ENCODE results near the gene EVI5. TPM values are rescaled to one million over a fixed set of nuclear protein-coding genes. Genes with fewer than 3 reads are reported as not detected.

EVI5 gene
- total and polyA plus RNA-seq, 11 donors: 3.5 to 34.6 (median 23.5) TPM

DNA sequence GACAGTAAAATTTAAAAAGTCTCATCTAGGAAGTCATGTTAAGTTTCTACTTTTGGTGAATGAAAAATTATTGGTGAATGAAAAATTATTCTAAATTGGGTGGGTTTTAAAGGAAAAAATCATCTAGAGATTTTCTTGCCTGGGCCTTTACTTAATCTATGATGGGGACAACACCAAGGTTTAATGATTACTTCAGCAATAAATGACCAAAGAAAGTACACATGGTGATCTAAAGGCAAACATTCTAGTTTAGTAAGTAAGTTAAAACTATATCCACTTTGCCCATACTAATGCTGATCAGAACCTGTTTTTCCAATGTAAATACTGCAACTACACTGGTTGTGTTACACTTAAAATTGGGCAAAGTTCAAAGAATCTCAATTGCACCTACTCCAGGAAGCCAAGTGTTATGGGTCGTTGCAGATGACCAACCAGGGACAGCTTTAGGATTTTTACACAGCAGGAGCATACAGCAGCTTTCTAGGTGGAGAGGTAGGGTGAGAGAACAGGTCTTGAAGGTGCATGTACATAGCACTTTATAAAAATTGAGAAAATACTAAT lies 32.3 kb upstream of the EVI5 start:
- ATAC-seq (no peak), DNase-seq (no peak)
- TF ChIP-seq, protein P1, sequence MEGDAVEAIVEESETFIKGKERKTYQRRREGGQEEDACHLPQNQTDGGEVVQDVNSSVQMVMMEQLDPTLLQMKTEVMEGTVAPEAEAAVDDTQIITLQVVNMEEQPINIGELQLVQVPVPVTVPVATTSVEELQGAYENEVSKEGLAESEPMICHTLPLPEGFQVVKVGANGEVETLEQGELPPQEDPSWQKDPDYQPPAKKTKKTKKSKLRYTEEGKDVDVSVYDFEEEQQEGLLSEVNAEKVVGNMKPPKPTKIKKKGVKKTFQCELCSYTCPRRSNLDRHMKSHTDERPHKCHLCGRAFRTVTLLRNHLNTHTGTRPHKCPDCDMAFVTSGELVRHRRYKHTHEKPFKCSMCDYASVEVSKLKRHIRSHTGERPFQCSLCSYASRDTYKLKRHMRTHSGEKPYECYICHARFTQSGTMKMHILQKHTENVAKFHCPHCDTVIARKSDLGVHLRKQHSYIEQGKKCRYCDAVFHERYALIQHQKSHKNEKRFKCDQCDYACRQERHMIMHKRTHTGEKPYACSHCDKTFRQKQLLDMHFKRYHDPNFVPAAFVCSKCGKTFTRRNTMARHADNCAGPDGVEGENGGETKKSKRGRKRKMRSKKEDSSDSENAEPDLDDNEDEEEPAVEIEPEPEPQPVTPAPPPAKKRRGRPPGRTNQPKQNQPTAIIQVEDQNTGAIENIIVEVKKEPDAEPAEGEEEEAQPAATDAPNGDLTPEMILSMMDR (IDR thresholded peaks at IDR 0.05): no peak
- TF ChIP-seq POLR2A (IDR thresholded peaks at IDR 0.05): no peak
- 65 to 74% (median 73%) methylated on average over 1 of the region's 1 CpG for WGBS, 4 donors
- no peaks in the 10 kb centered on the region for H3K36me3 ChIP-seq
- no peaks in the 10 kb centered on the region for H3K4me1 ChIP-seq
- no peaks in the 10 kb centered on the region for H3K27me3 ChIP-seq
- H3K9me3 ChIP-seq: no peaks in the 10 kb centered on the region
- intact Hi-C loops (cut with DNase I): loop anchor here in 6 of 10 donors (1.0 to 10.0 kb wide), 6 partner anchors 62 to 512 kb away; no protein-coding TSS in a partner anchor
- H3K4me3 ChIP-seq: no peak overlapping the region
- no peak overlapping the region for H3K27ac ChIP-seq

DNA sequence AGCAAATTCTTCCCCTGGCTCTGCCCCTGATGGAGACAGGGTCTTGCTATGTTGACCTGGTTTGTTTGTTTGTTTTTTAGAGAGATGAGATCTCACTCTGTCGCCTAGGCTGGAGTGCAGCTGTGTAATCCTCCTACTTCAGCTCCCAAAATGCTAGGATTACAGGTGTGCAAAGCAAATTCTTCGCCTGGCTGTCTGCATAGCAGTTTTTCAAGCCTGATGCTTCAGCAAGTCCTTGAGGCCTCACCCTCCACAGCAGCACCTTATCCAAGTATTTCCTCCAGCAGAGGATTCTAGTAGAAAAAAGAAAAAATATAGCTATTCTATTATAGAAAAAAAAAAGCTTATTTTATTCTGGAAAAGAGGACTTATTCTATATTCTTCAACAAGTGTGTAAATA lies 31.8 kb upstream of the EVI5 start:
- Histone ChIP-seq H3K27ac (no peak overlapping the region), H3K9me3 (no peaks in the 10 kb centered on the region), H3K4me3 (no peak overlapping the region), H3K36me3 (no peaks in the 10 kb centered on the region), H3K4me1 (no peaks in the 10 kb centered on the region), H3K27me3 (no peaks in the 10 kb centered on the region)
- TF ChIP-seq POLR2A (IDR thresholded peaks at IDR 0.05): no peak
- TF ChIP-seq, protein P1 (IDR thresholded peaks at IDR 0.05): no peak
- 77 to 92% (median 82%) methylated on average over 2 of the region's 2 CpGs for WGBS, 4 donors
- intact Hi-C loops (cut with DNase I): loop anchor here in 6 of 10 donors (1.0 to 10.0 kb wide), 6 partner anchors 62 to 512 kb away; no protein-coding TSS in a partner anchor
- no peak for DNase-seq
- no peak for ATAC-seq

DNA sequence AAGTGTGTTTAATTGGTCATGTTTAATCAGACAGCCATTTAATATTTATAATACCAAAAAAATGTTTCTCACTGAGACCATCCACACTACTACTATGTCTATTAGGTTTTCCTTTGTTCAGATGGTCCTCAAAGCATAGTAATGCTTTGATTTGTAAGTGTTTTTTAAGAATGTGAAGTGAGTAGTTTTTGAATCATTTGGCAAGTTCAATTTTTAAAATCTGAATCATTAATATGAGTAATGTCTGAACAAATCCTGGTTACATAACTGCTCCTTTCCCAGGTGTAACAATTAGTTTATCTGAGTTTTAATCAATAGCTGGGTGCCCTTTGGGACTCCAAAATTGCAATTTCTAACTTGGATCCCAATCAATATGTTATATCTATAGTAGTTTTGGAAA lies 23.5 kb upstream of the EVI5 start:
- DNase-seq (no peak), ATAC-seq (no peak)
- Histone ChIP-seq H3K27me3 (no peaks in the 10 kb centered on the region), H3K4me1 (peaks cover 0 to 16% (median 5%) of the 10 kb centered on the region in 12 donors), H3K36me3 (no peaks in the 10 kb centered on the region), H3K4me3 (no peak overlapping the region), H3K9me3 (no peaks in the 10 kb centered on the region), H3K27ac (no peak overlapping the region)
- TF ChIP-seq, protein P1 (IDR thresholded peaks at IDR 0.05): no peak
- TF ChIP-seq POLR2A (IDR thresholded peaks at IDR 0.05): no peak
- intact Hi-C loops (cut with DNase I): loop anchor here in 1 of 10 donors (10.0 kb wide), 1 partner anchor 54 kb away; no protein-coding TSS in a partner anchor

DNA sequence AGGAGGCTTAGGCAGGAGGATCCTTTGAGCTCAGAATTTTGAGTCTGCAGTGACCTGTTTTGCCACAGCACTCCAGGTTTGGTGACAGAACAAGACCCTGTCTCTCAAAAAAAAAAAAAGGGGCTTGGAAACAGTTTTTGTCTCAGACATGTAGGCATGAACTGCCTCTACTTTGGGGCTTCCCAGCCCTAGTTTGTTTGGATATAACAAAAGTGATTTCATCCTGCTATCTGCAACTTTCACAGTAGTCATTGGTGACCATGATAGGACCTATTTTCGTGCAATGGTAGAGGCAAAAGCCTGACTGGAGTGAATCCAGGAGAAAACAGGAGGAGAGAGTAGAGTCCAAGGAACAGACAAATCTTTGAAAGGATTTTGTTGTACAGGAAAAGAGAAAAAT lies 20.3 kb upstream of the EVI5 start:
- H3K4me3 ChIP-seq: no peak overlapping the region
- H3K9me3 ChIP-seq: no peaks in the 10 kb centered on the region
- peaks cover 0 to 17% (median 5%) of the 10 kb centered on the region in 12 donors for H3K4me1 ChIP-seq
- intact Hi-C loops (cut with DNase I): loop anchor here in 2 of 10 donors (2.0 to 10.0 kb wide), 2 partner anchors 20 to 50 kb away; partner anchors contain the start of gene EVI5 (in 1 of the 2)
- WGBS, 4 donors: 75 to 91% (median 80%) methylated on average over 1 of the region's 1 CpG
- no peak for ATAC-seq
- TF ChIP-seq, protein P1 (IDR thresholded peaks at IDR 0.05): no peak
- TF ChIP-seq POLR2A (IDR thresholded peaks at IDR 0.05): no peak
- no peak for DNase-seq
- H3K27me3 ChIP-seq: no peaks in the 10 kb centered on the region
- peak overlapping the region; percentile 20 to 79 (median 52) for H3K27ac ChIP-seq
- no peaks in the 10 kb centered on the region for H3K36me3 ChIP-seq
